HG03457 (cell line): ENCODE results near the gene ADH1B.
"Not testable (repeated sequence)": the region's sequence is repeated elsewhere in the genome, so short reads cannot be mapped to it uniquely, and the experiment has no call there.

Experiments used
- ATAC-seq: cut with Tn5 transposase; IDR thresholded peaks from one replicate; pipeline ENCODE4 v1.9.1; 2021; ENCODE audit warnings: moderate number of reproducible peaks; ENCODE audit not compliant: unreplicated experiment

Gene ADH1B

GRCh38 chr4:99324979-99325378 is 3.8 kb upstream of the ADH1B start:
- no peak for ATAC-seq

GRCh38 chr4:99324361-99324760 is 3.2 kb upstream of the ADH1B start:
- ATAC-seq = no peak

- ATAC-seq = no peak
Measured at GRCh38 chr4:99323756-99324155, 2.6 kb upstream of the ADH1B start.

GRCh38 chr4:99317811-99318210 is 3.4 kb downstream of the ADH1B start:
- ATAC-seq = not testable (repeated sequence)

GRCh38 chr4:99317354-99317753 is 3.8 kb downstream of the ADH1B start:
- ATAC-seq = no peak

GRCh38 chr4:99315839-99316238 is 5.4 kb downstream of the ADH1B start:
- no peak for ATAC-seq

- no peak for ATAC-seq
Measured at GRCh38 chr4:99314211-99314610, 7.0 kb downstream of the ADH1B start.

GRCh38 chr4:99310389-99310788 is 10.8 kb downstream of the ADH1B start:
- ATAC-seq = no peak

- no peak for ATAC-seq
Measured at GRCh38 chr4:99305638-99306400, 15.4 kb downstream of the ADH1B start.

- ATAC-seq = no peak
Measured at GRCh38 chr4:99301376-99302164, 19.6 kb downstream of the ADH1B start.

- no peak for ATAC-seq
Measured at GRCh38 chr4:99300934-99301333, 20.3 kb downstream of the ADH1B start.

- no peak for ATAC-seq
Measured at GRCh38 chr4:99293357-99293756, 27.8 kb downstream of the ADH1B start.

GRCh38 chr4:99290848-99291786 is 30.1 kb downstream of the ADH1B start, which contains the start of gene ADH1A:
ADH1A (minus strand) TSS chr4:99290985; CDS start chr4:99290914, 71 bp downstream.
- ATAC-seq = no peak

GRCh38 chr4:99285387-99285786 is 35.8 kb downstream of the ADH1B start:
- no peak for ATAC-seq

- ATAC-seq = no peak
Measured at GRCh38 chr4:99282731-99283130, 38.5 kb downstream of the ADH1B start.

- ATAC-seq = no peak
Measured at GRCh38 chr4:99281261-99281660, 39.9 kb downstream of the ADH1B start.

GRCh38 chr4:99276417-99276816 is 44.8 kb downstream of the ADH1B start:
- ATAC-seq = no peak

- no peak for ATAC-seq
Measured at GRCh38 chr4:99275885-99276284, 45.3 kb downstream of the ADH1B start.

- no peak for ATAC-seq
Measured at GRCh38 chr4:99275050-99275449, 46.2 kb downstream of the ADH1B start.

GRCh38 chr4:99273704-99274103 is 47.5 kb downstream of the ADH1B start:
- ATAC-seq = no peak

GRCh38 chr4:99264927-99265326 is 56.3 kb downstream of the ADH1B start:
- no peak for ATAC-seq
